ENCODE data around the gene PAK4. TPM values are rescaled to one million over a fixed set of nuclear protein-coding genes. Genes with fewer than 3 reads are reported as not detected.

PAK4 gene
- polyA plus RNA-seq, 1 of the 3 experiments (the other 2 are of a cell fraction): 36.4 TPM

GRCh38 chr19:39128516-39129079 lies 3.0 kb downstream of the PAK4 start (continued):
- TF ChIP-seq USF1 (IDR thresholded peaks at IDR 0.05; ENCODE audit: borderline replicate concordance, low read depth) (no peak), TAF1 (IDR thresholded peaks at IDR 0.05; ENCODE audit: borderline replicate concordance, low read depth, low read length) (no peak)

GRCh38 chr19:39129116-39129515 lies 3.5 kb downstream of the PAK4 start:
- no peaks in the 10 kb centered on the region for H3F3A ChIP-seq (replicated peaks; ENCODE audit: insufficient read depth)
- TF ChIP-seq YY1 (IDR thresholded peaks at IDR 0.05; ENCODE audit: low read depth) (no peak), TCF12 (IDR thresholded peaks at IDR 0.05) (no peak), NRF1 (IDR thresholded peaks at IDR 0.05; ENCODE audit: low read depth, low read length) (no peak), TEAD4 (IDR thresholded peaks at IDR 0.05; ENCODE audit: borderline replicate concordance, insufficient read depth) (no peak), TAF1 (IDR thresholded peaks at IDR 0.05; ENCODE audit: borderline replicate concordance, low read depth, low read length) (no peak), USF2 (IDR thresholded peaks at IDR 0.05; ENCODE audit: borderline replicate concordance, low read depth, low read length) (no peak), IRF3 (IDR thresholded peaks at IDR 0.05; ENCODE audit: low read depth, low read length) (no peak), MXI1 (IDR thresholded peaks at IDR 0.05; ENCODE audit: low read depth, low read length) (no peak), NFIC (IDR thresholded peaks at IDR 0.05; ENCODE audit: borderline replicate concordance) (no peak), REST (IDR thresholded peaks at IDR 0.05; ENCODE audit: low read depth, low read length) (no peak), PBX3 (IDR thresholded peaks at IDR 0.05) (no peak), SMC3 (IDR thresholded peaks at IDR 0.05; ENCODE audit: low read depth, low read length) (no peak), FOXJ3 (CRISPR knock-in tag; IDR thresholded peaks at IDR 0.05) (no peak), ZBTB33 (IDR thresholded peaks at IDR 0.05; ENCODE audit: borderline replicate concordance, low read depth) (no peak)
- H4K20me1 ChIP-seq (ENCODE audit: insufficient read depth): peaks cover 66% of the 10 kb centered on the region
- H3K9me2 ChIP-seq: no peaks in the 10 kb centered on the region
- H3K4me1 ChIP-seq (ENCODE audit: control insufficient read depth in 1 of 2, insufficient read depth in 2 of 2, low read depth in 1 of 2, low read length in 1 of 2): peaks cover 0 to 59% of the 10 kb centered on the region in 2 experiments; a peak in 1 of 4 replicates
- DNase-seq: no peak
- H2AFZ ChIP-seq (ENCODE audit: low read depth): no peak overlapping the region
- no peak overlapping the region; a peak in 1 of 4 replicates for H3K27ac ChIP-seq (ENCODE audit: low read depth in 2 of 2, low read length in 1 of 2)
- no peak overlapping the region for H3K4me2 ChIP-seq
- WGBS (ENCODE audit: low lambda C conversion rate): 97% methylated on average over 11 of the region's 11 CpGs
- CTCF ChIA-PET: interaction anchor here (1.0 to 1.2 kb wide), 2 partner anchors 10 to 58 kb away, joined by 4 to 6 read pairs; no protein-coding TSS in a partner anchor
- peaks cover 82% of the 10 kb centered on the region for H3K79me2 ChIP-seq (ENCODE audit: insufficient read depth)
- H3K4me3 ChIP-seq (ENCODE audit: low read depth in 2 of 2, low read length in 1 of 2): no peak overlapping the region
- POLR2A ChIA-PET: no interaction called here
- H3K9me3 ChIP-seq: no peaks in the 10 kb centered on the region
- H3K27me3 ChIP-seq (ENCODE audit: insufficient read depth): no peaks in the 10 kb centered on the region
- H3K36me3 ChIP-seq (replicated peaks in 1 of 2; ENCODE audit: control insufficient read depth in 1 of 2, insufficient read depth in 2 of 2, low read length in 1 of 2): no peaks in the 10 kb centered on the region
- no peak overlapping the region for H3K9ac ChIP-seq
